ENCODE measurements around the gene SCO1.

SCO1 gene

GRCh38 chr17:10652984-10653659, 44.2 kb downstream of the SCO1 start:
- DNase-seq: no peak

GRCh38 chr17:10651927-10652326, 45.4 kb downstream of the SCO1 start:
- DNase-seq: no peak

GRCh38 chr17:10649602-10650001, 47.7 kb downstream of the SCO1 start:
- no peak for DNase-seq

- no peak for DNase-seq
Observed at GRCh38 chr17:10648956-10649355, 48.4 kb downstream of the SCO1 start.

- no peak for DNase-seq
Observed at GRCh38 chr17:10648381-10648780, 49.0 kb downstream of the SCO1 start.

GRCh38 chr17:10646392-10646990, 50.8 kb downstream of the SCO1 start:
- peak; percentile 68 to 75 for DNase-seq

GRCh38 chr17:10640475-10640874, 56.9 kb downstream of the SCO1 start:
- no peak for DNase-seq

GRCh38 chr17:10638151-10638550, 59.2 kb downstream of the SCO1 start:
- DNase-seq: no peak

GRCh38 chr17:10635290-10635689, 62.0 kb downstream of the SCO1 start:
- DNase-seq: no peak

GRCh38 chr17:10633738-10634379, 63.5 kb downstream of the SCO1 start:
- DNase-seq: no peak

GRCh38 chr17:10631701-10632100, 65.6 kb downstream of the SCO1 start:
- DNase-seq: no peak

- DNase-seq: no peak
Observed at GRCh38 chr17:10631048-10631700, 66.2 kb downstream of the SCO1 start.

- no peak for DNase-seq
Observed at GRCh38 chr17:10629706-10630105, 67.6 kb downstream of the SCO1 start.

GRCh38 chr17:10628756-10629155, 68.6 kb downstream of the SCO1 start:
- DNase-seq: no peak

- no peak for DNase-seq
Observed at GRCh38 chr17:10626390-10626789, 70.9 kb downstream of the SCO1 start.

- no peak for DNase-seq
Observed at GRCh38 chr17:10624969-10625368, 72.4 kb downstream of the SCO1 start.

- no peak for DNase-seq
Observed at GRCh38 chr17:10623737-10624338, 73.5 kb downstream of the SCO1 start.

GRCh38 chr17:10622617-10623485, 74.5 kb downstream of the SCO1 start:
- DNase-seq: no peak

Data from activated CD4-positive, alpha-beta T cell treated with anti-CD3 and anti-CD28 coated beads, Interleukin-2, amount 50 U/mL, for 4 hours (primary cell).